Left ventricle myocardium superior (tissue), 1 donor: ENCODE results near the gene LITAF. TPM values are rescaled to one million over a fixed set of nuclear protein-coding genes. Genes with fewer than 3 reads are reported as not detected.
"Not testable (repeated sequence)": the region's sequence is repeated elsewhere in the genome, so short reads cannot be mapped to it uniquely, and the experiment has no call there.

Experiments used
- ATAC-seq: fragments of 200-7000 bp; cut with Tn5 transposase; one replicate; pipeline ENCODE4 v1.9.1; 2020; ENCODE audit warnings: mild to moderate bottlenecking, moderate library complexity
- DNase-seq: peaks from one replicate; pipeline ENCODE4 v3.0.0-alpha.2; 2020
- intact Hi-C: fragments of 100-400 bp; cut with micrococcal nuclease; formaldehyde crosslinking; loops from one replicate; pipeline ENCODE4 v1.11.0; 2022
- total RNA-seq: library from RNA; stranded (reverse); fragmentation: NEBNext Ultra II Directional; extraction: Animal tissue kit (Norgen Biotek cat#: 25700); gene quantifications from one replicate; pipeline ENCODE4 v1.2.1, GENCODE V29; 2021
- donor health status: DM: no; HTN: yes; CAD: no; lungs with severe emphysema.

LITAF gene
- total RNA-seq, 1 donor from 2014 or later: 70.8 TPM

DNA sequence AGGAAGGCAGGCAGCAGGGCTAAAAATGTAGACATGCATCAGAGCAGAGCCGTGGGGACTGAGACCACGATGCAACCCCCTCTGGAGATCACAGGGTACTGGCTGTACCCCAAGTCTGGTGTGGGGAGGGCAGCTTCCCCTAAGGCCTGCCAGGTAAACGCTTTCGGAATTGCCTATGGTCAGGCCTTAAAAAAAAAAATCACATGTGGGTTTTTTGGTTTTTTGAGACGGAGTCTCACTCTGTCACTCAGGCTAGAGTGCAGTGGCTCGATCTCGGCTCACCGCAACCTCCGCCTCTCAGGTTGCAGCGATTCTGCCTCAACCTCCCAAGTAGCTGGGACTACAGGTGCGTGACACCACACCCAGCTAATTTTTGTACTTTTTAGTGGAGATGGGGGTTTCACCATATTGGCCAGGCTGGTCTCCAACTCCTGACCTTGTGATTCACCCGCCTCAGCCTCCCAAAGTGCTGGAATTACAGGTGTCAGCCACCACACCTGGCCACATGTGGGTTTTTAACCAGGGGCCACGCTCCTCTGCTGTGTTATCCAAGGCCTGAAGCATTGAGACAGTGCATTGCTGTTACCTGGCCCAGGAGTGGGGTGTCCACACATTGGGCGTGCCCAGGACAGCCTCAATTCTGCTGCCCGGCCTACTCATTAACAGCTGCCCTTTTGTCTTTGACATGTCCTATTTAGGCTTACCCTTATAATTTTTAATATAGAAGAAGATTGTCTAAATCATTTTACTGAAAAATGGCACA lies 50.4 kb downstream of the LITAF start:
- DNase-seq (no peak), ATAC-seq (no peak)
- intact Hi-C loops: loop anchor here (10.0 kb wide), 1 partner anchor 179 kb away; no protein-coding TSS in a partner anchor

DNA sequence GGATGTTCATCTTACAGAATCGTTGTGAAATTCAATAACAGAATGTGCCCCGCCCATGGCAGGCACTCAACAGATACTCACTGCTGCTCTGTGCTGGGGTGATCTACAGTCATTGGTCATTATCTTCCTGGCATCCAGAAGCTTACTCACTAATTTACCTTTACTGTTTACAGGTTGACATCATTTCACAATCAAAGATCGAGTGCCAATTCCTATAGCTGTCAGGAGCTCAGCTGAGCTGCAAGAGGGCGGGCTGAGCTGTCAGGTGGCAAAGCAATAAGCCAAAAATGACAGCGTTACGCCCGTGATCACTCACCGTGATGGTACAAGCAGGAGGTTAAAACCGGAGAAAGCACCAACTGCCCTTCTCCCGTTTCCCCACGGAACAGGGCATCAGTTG lies 51.2 kb downstream of the LITAF start:
- intact Hi-C loops: loop anchor here (10.0 kb wide), 1 partner anchor 179 kb away; no protein-coding TSS in a partner anchor
- DNase-seq (no peak), ATAC-seq (no peak)

DNA sequence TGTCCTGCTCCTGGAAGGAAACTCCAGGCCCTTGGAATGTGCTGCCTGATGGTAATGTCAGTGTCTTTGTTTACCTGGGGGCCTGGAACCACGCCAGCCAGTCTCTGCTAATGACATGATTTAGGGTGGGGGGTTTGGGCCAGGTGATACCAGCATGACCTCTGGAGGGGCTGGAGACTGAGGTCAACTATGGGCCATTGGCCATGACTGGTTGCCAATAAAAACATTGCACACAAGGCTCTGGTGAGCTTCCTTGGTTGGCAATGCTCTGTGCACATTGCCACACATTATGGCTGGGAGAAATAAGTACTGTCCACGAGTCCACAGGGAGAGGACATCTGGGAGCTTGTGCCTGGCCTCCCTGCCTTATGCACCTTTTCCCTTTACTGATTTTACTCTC lies 52.5 kb downstream of the LITAF start:
- intact Hi-C loops: loop anchor here (10.0 kb wide), 1 partner anchor 181 kb away; no protein-coding TSS in a partner anchor
- DNase-seq (no peak), ATAC-seq (no peak)

DNA sequence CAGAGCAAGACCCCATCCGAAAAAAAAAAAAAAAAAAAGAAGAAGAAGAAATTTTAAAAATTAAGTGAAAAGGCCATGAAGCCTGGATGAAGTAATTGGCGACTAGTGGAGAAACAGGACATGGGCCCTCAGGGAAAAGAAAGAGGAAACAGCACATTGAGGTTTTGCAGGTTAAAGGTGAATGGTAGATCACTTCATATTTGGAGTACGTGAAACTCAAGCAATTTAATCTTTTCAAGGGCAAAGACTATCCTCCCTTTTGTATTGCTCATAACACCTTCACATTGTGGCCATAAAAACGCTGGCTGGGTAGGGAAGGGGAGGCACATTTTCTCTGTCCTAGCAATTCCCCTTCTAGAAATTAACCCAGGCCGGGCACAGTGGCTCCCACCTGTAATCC lies 53.1 kb downstream of the LITAF start:
- intact Hi-C loops: loop anchor here (10.0 kb wide), 1 partner anchor 181 kb away; no protein-coding TSS in a partner anchor
- ATAC-seq: no peak
- DNase-seq: no peak

DNA sequence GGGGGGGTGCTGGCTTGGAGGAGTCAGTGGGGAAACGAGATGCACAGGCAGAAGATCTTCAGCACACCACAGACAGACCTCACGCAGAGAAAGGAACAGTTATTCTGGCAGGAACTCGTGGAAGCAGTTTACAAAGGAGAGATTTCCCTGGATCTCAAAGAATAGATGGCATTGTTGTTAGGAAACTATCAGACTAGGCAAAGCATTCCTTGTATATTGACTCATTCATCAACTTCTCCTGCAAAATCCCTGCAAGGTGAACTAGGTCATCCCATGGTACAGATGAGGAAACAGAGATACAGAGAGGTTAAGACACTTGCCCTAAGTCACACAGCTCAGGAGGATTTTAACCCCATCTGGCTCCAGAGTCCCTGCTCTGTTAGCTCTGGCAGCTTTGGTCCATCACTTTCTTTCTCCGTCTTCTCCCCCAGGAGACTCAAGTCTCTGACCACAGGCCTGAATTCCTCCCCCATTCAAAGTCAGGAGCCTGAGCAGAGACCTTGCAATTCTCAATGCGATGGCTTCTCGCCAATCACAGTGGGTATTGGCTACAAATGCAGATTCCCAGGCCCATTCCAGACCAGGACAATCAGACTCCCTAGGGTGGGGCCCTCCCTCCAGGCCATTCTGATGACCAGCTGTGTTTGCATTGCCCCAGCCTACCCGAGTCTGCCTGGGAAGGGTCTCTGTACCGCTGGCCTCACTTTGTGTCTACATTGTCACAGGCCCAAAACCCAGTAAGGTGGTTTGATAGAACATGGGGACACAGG lies 56.4 kb downstream of the LITAF start:
- no peak for ATAC-seq
- no peak for DNase-seq
- intact Hi-C loops: loop anchor here (10.0 kb wide), 1 partner anchor 184 kb away; no protein-coding TSS in a partner anchor

DNA sequence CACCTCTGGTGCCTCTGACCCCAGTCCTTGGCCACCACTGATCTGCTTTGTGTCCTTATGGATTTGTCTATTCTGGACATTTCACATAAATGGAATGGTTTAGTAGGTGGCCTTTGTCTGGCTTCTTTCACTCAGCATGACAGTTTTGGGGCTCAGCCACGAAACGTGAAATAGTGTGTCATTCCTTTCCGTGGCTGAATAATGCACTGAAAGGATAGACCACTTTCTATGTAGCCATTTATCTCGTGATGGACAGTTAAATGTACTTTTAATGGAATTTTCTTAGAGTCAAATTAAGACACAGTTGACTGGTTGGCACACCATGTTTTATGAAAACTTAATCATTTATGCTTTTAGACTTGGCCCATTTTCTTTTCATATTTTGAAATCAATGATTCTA lies 57.4 kb downstream of the LITAF start:
- DNase-seq (no peak), ATAC-seq (no peak)
- intact Hi-C loops: no loop called here

DNA sequence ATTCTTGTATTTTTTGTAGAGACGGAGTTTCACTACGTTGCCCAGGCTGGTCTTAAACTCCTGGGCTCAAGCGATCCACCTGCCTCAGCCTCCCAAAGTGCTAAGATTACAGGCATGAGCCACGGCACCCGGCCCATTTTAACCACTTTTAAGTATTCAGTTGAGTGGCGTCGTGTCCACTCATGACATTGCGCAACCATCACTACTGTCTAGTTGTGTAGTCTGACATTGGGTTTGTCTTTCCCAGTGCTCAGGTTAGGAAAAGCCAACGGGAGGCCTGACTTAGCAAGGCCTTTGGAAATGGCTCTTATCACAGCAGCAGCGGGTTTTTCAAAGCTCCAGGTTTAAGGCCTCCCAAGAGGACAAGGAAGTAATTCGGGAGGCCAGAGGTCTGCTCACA lies 58.7 kb downstream of the LITAF start:
- no peak for ATAC-seq
- intact Hi-C loops: no loop called here
- no peak for DNase-seq

DNA sequence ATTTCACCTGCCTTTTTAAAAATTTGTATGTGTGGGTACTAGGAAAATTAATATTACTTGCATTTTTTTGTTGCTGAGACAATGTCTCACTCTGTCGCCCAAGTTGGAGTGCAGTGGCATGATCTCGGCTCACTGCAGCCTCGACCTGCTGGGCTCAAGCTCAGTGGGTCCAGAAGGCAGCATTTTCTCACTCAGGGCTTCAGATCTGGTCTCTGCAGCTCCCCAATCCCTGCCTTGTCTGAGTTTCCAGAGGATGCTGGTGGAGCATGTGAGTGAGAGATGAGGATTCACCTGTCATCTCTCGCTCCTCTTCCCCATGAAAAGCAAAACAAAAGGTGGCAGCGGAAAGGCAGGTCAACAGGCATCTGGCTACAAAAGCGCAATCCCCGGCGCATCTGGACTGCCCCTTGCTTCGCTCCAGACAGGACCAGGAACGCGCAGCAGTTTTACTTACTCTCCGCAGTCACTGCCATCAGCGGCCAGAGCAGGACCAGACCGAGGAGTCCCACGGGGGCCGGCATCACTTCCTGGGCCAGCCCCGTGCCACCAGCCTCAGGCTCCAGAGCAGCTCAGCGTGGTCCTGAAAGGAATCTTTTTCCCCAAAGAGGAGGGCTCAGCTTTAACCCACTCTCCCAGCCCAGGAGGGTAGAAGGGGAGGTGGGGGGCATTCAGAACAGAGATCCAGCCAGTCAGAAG lies 59.9 kb downstream of the LITAF start:
- no peak for DNase-seq
- no peak for ATAC-seq
- intact Hi-C loops: no loop called here

DNA sequence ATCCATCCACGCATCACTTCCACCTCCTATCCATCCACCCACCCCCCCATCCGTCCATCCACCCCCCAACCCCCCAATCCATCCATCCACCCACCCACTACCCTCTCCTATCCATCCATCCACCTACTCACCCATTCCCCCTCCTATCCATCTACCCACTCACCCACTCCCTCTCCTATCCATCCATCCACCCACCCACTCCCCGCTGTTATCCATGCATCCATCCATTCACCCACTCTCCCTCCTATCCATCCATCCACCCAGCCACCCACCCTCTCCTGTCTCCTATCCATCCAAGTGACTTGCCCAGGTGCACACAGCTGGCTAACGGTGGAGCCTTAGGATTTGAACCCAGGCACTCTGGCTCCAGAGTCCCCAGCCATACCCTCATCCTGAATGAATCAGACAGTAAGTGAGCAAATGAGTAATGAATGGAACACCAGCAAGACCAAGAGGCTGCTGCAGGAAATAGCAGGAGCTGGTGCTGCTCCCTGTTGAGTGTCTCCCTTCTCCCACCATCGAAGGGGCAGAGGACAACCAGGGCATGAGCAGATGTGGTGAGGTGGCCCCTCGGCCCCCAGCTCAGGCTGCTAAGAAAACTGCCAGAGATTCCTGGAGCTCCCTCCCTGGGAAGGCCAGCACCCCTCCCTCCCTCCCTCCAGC lies 62.5 kb downstream of the LITAF start:
- DNase-seq: no peak
- intact Hi-C loops: no loop called here
- no peak for ATAC-seq

DNA sequence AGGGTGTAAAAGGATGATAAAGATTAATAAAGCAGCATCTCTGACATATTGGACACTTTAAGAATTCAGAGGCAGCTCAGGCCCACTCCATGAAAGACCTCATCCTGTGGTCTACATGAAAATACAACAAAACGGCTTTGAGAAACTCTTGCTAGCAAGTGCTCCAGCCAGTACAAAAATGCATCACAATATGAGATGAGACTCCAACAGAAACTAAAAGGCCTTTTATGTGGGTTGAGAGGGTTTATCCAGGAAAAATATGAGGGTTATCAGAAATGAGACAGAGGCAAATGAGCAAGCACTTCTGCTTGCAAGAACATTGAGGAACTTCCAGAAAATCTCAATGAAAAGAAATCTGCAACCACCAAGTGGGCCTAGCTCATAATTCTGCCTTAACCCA lies 65.7 kb downstream of the LITAF start:
- ATAC-seq (no peak), DNase-seq (no peak)
- intact Hi-C loops: no loop called here

DNA sequence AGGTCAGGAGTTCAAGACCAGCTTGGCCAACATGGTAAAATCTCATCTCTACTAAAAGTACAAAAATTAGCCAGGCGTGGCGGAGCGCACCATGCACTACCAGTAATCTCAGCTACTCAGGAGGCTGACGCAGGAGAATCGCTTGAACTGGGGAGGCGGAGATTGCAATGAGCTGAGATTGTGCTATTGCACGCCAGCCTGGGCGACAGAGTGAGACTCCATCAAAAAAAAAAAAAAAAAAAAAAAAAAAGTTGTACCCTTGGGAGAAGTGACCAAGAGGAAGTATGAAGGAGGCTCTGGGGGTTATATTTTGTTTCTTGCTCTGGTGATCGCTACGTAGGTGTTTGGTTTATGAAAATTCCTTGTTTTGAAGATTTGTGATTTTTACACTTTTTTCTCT lies 66.3 kb downstream of the LITAF start:
- DNase-seq: no peak
- ATAC-seq: no peak
- intact Hi-C loops: no loop called here

DNA sequence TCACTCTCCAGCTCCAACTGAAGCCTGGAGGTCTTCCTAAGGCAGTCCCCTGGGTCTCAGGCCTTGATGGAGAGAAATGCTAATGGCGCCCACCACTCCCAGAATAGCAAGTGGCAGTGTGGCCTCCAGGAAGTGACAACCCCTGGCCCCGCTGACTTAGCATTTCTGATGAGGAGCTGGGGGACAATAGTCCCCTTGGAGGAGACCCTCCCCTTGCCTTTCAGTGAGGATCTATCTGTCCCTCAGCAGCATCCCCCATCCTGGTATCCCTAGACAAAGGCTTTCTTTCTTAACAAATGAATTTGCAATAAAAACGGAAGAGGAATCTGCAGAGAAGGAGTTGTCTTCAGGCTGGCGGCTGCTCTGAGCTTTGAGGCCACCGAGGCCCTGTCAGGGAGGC lies 68.8 kb downstream of the LITAF start:
- ATAC-seq (no peak), DNase-seq (no peak)
- intact Hi-C loops: no loop called here

DNA sequence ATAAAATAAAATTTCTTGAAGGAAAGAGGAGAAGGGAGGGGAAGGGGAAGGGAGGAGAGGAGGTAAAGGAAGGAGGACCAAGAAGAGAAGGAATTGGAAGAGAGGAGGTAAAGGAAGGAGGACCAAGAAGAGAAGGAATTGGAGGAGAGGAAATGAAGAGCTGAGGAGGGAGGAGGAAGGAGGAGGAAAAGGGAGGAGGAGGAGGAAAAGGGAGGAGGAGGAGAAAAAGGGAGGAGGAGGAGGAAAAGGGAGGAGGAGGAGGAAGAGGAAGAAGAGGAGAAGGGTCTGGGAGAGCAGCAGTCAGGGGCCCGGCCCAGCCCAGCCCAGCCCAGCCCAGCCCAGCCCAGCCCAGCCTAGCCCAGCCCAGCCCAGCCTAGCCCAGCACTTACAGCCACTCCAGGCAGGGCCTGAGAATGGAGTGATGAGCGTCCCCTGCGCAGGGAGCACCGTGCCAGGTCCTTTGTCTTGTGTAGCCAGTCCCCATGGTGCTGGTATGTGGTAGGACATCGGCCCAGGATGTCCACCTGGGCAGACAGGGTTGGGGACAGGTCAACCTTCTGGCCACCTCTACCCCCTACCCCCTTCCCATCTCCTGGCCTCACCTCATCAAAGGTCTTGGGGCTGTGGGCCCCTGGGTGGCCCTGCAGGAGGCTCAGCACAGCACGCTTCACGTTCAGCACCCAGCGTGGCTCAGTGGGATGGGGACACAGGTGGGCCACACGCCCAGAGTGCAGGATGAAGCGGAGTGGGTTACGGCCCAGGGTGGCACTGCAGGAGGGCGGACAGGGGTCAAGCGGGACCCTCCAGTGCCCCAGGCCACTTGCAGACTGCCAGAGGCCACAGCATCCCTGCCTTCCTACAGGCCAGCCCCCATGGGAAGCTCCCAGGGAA lies 70.9 kb downstream of the LITAF start:
- ATAC-seq (no peak), DNase-seq (no peak)
- intact Hi-C loops: no loop called here

DNA sequence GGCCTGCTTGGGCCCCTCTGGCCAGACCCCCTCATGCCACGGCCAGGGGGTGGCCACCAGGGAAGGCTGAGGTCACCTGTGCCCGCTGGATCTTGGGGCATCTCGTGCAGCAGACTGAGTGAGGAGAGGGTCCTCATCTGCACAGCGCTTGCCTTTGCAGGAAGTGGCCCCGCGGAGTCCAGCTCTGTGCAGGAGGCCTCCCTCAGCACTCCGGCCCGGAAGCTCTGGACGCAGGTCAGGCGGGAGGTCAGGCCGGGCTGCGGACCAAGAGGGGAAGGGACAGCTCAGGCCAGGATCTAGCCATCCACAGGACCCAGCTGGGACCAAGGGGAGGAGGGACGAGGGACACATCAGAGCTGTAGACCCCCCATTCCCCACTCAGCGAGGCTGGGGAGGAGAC lies 72.4 kb downstream of the LITAF start:
- intact Hi-C loops: no loop called here
- DNase-seq (peak; percentile 9), ATAC-seq (no peak)

DNA sequence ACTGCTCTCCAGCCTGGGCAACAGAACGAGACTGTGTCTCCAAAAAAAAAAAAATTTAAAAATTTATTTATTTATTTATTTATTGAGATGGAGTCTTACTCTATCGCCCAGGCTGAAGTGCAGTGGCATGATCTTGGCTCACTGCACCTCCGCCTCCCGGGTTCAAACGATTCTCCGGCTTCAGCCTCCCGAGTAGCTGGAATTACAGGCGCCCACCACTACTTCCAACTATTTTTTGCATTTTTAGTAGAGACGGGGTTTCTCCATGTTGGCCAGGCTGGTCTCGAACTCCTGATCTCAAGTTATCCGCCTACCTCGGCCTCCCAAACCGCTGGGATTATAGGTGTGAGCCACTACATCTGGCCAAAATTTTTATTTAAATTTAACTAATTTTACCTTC lies 73.4 kb downstream of the LITAF start:
- DNase-seq, intact Hi-C loops, ATAC-seq: not testable (repeated sequence)

DNA sequence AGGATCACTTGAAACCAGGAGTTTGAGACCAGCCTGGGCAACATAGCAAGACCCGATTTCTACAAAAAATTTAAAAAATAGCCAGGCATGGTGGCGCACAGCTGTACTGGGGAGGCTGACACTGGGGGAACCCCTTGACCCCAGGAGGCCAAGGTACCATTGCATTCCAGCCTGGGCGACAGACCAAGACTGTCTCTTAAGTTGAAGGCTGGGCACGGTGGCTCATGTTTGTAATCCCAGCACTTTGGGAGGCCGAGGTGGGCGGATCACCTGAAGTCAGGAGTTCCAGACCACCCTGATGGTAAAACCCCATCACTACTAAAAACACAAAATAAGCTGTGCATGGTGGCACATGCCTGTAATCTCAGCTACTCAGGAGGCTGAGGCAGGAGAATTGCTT lies 74.9 kb downstream of the LITAF start:
- intact Hi-C loops: no loop called here
- ATAC-seq: no peak

DNA sequence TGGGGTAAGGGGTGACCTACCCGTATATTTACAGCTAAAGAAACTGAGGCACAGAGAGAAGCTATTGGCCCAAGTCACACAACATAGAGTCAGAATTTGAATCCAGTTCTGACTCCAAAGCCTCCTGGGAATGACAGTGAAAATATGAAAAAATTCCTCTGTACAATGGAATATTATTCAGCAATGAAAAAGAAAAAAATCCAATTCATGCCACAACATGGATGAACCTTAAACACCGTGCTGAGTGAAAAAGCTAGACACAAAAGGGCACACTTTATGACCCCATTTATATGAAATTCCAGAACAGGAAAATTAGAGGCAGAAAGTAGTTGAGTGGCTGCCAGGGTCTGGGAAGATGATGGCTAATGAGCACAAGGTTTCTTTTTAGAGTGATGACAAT lies 75.4 kb downstream of the LITAF start:
- intact Hi-C loops: no loop called here
- no peak for ATAC-seq
- DNase-seq: no peak

More for the DNA sequence above, 74.9 kb downstream of the LITAF start:
- peak; percentile 2 for DNase-seq

DNA sequence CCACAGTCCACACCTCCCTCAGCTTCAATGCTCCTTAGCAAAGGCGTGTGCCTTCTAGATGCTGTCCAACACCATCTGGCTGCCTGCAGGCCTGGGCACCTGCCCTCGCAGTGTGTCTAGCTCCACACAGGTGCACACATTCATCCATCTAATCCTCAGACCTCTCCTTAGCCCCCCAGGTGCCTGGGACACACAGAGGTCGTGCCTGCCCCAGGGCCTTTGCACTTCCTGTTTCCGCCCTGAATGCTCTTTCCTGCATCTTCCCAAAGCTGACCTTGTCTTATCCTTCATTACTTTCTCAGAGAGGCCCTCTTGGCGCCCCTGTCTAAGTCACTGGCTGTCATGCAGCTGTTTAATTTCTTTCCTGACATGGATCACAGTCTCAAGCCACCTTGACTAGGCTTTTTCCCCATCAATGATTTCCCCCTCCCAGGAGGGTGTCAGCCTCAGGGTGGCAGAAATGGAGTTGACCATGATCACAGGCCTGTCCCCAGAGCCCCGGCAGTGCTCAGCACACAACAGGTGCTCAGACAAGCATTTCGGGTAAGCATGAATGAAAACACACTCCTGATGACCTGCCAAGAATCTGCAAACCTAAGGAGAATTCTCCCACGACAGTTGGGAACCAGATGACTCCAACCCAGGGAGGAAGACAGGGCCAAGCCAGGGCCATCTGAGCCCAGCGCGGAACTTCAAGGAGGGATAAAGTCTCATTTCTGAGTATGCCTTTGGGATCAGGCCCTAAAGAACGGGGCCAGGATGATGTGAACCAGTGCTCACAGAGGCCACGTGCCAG lies 76.3 kb downstream of the LITAF start:
- DNase-seq (peak; percentile 10), ATAC-seq (no peak)
- intact Hi-C loops: no loop called here
